ENCODE data around the gene FUT3. TPM values are rescaled to one million over a fixed set of nuclear protein-coding genes. Genes with fewer than 3 reads are reported as not detected.
"Not testable (repeated sequence)": the region's sequence is repeated elsewhere in the genome, so short reads cannot be mapped to it uniquely, and the experiment has no call there.

The FUT3 gene
- total and polyA plus RNA-seq, 2 donors (not counting 1 experiment from before 2014, with no cell fraction given): not detected

GRCh38 chr19:5880196-5880595, 28.9 kb upstream of the FUT3 start:
- H3K27ac ChIP-seq (ENCODE audit: insufficient read depth, low read length): no peak overlapping the region

GRCh38 chr19:5877882-5878281, 26.6 kb upstream of the FUT3 start:
- Histone ChIP-seq H3K27ac (ENCODE audit: insufficient read depth, low read length) (no peak overlapping the region), H3K27me3 (ENCODE audit: control insufficient read depth, insufficient read depth, low read length) (no peaks in the 10 kb centered on the region), H2AFZ (ENCODE audit: low read length) (no peak overlapping the region), H3K4me1 (ENCODE audit: control insufficient read depth, extremely low read depth, insufficient read depth, low read length) (peaks cover 5% of the 10 kb centered on the region), H3K9me3 (ENCODE audit: control insufficient read depth, insufficient read depth, low read depth, low read length) (no peaks in the 10 kb centered on the region), H4K20me1 (ENCODE audit: control insufficient read depth, extremely low read depth, insufficient read depth, low read length) (no peaks in the 10 kb centered on the region), H3K4me3 (replicated peaks in 1 of 4; ENCODE audit: control extremely low read depth in 1 of 4, insufficient read depth in 1 of 4, low read depth in 3 of 4, low read length in 4 of 4) (no peak overlapping the region), H3K36me3 (ENCODE audit: control insufficient read depth, insufficient read depth, low read length) (no peaks in the 10 kb centered on the region), H3K9ac (ENCODE audit: insufficient read depth, low read length) (no peak overlapping the region), H3K79me2 (ENCODE audit: control insufficient read depth, insufficient read depth, low read length) (no peaks in the 10 kb centered on the region), H3K4me2 (ENCODE audit: extremely low read depth, insufficient read depth, low read length) (no peak overlapping the region)
- TF ChIP-seq EZH2 (IDR thresholded peaks at IDR 0.05; ENCODE audit: low read length, missing control alignments) (no peak), CTCF (conservative IDR thresholded peaks at IDR 0.05 in 1 of 2, IDR thresholded peaks at IDR 0.05 in 1 of 2; ENCODE audit: low read depth in 1 of 2, low read length in 2 of 2) (no peak)
- DNase-seq (ENCODE audit: low read depth in 2 of 2): no peak

More at GRCh38 chr19:5880196-5880595, 28.9 kb upstream of the FUT3 start:
- H3K27me3 ChIP-seq (ENCODE audit: control insufficient read depth, insufficient read depth, low read length): no peaks in the 10 kb centered on the region
- H3K4me1 ChIP-seq (ENCODE audit: control insufficient read depth, extremely low read depth, insufficient read depth, low read length): peaks cover 5% of the 10 kb centered on the region
- TF ChIP-seq EZH2 (IDR thresholded peaks at IDR 0.05; ENCODE audit: low read length, missing control alignments): no peak
- no peak for TF ChIP-seq CTCF (conservative IDR thresholded peaks at IDR 0.05 in 1 of 2, IDR thresholded peaks at IDR 0.05 in 1 of 2; ENCODE audit: low read depth in 1 of 2, low read length in 2 of 2)
- peak overlapping the region; percentile 64 for H3K4me2 ChIP-seq (ENCODE audit: extremely low read depth, insufficient read depth, low read length)
- no peak for DNase-seq (ENCODE audit: low read depth in 2 of 2)
- no peaks in the 10 kb centered on the region for H3K79me2 ChIP-seq (ENCODE audit: control insufficient read depth, insufficient read depth, low read length)
- no peak overlapping the region for H3K9ac ChIP-seq (ENCODE audit: insufficient read depth, low read length)
- no peak overlapping the region for H2AFZ ChIP-seq (ENCODE audit: low read length)
- no peaks in the 10 kb centered on the region for H3K36me3 ChIP-seq (ENCODE audit: control insufficient read depth, insufficient read depth, low read length)
- H3K4me3 ChIP-seq (replicated peaks in 1 of 4; ENCODE audit: control extremely low read depth in 1 of 4, insufficient read depth in 1 of 4, low read depth in 3 of 4, low read length in 4 of 4): no peak overlapping the region
- no peaks in the 10 kb centered on the region for H4K20me1 ChIP-seq (ENCODE audit: control insufficient read depth, extremely low read depth, insufficient read depth, low read length)
- no peaks in the 10 kb centered on the region for H3K9me3 ChIP-seq (ENCODE audit: control insufficient read depth, insufficient read depth, low read depth, low read length)

GRCh38 chr19:5877427-5877826, 26.2 kb upstream of the FUT3 start:
- no peaks in the 10 kb centered on the region for H4K20me1 ChIP-seq (ENCODE audit: control insufficient read depth, extremely low read depth, insufficient read depth, low read length)
- H3K27ac ChIP-seq (ENCODE audit: insufficient read depth, low read length): no peak overlapping the region
- no peaks in the 10 kb centered on the region for H3K79me2 ChIP-seq (ENCODE audit: control insufficient read depth, insufficient read depth, low read length)
- DNase-seq (ENCODE audit: low read depth in 2 of 2): no peak
- no peak overlapping the region for H3K9ac ChIP-seq (ENCODE audit: insufficient read depth, low read length)
- H3K9me3 ChIP-seq (ENCODE audit: control insufficient read depth, insufficient read depth, low read depth, low read length): no peaks in the 10 kb centered on the region
- no peak overlapping the region for H3K4me3 ChIP-seq (replicated peaks in 1 of 4; ENCODE audit: control extremely low read depth in 1 of 4, insufficient read depth in 1 of 4, low read depth in 3 of 4, low read length in 4 of 4)
- no peaks in the 10 kb centered on the region for H3K36me3 ChIP-seq (ENCODE audit: control insufficient read depth, insufficient read depth, low read length)
- no peaks in the 10 kb centered on the region for H3K27me3 ChIP-seq (ENCODE audit: control insufficient read depth, insufficient read depth, low read length)
- H3K4me2 ChIP-seq (ENCODE audit: extremely low read depth, insufficient read depth, low read length): no peak overlapping the region
- H2AFZ ChIP-seq (ENCODE audit: low read length): no peak overlapping the region
- TF ChIP-seq CTCF (conservative IDR thresholded peaks at IDR 0.05 in 1 of 2, IDR thresholded peaks at IDR 0.05 in 1 of 2; ENCODE audit: low read depth in 1 of 2, low read length in 2 of 2) (no peak), EZH2 (IDR thresholded peaks at IDR 0.05; ENCODE audit: low read length, missing control alignments) (no peak)
- H3K4me1 ChIP-seq (ENCODE audit: control insufficient read depth, extremely low read depth, insufficient read depth, low read length): peaks cover 5% of the 10 kb centered on the region

GRCh38 chr19:5874496-5874895, 23.2 kb upstream of the FUT3 start:
- H3K9ac ChIP-seq (ENCODE audit: insufficient read depth, low read length); H3K9me3 ChIP-seq (ENCODE audit: control insufficient read depth, insufficient read depth, low read depth, low read length); H3K4me1 ChIP-seq (ENCODE audit: control insufficient read depth, extremely low read depth, insufficient read depth, low read length); H3K4me3 ChIP-seq (replicated peaks in 1 of 4; ENCODE audit: control extremely low read depth in 1 of 4, insufficient read depth in 1 of 4, low read depth in 3 of 4, low read length in 4 of 4); H3K27me3 ChIP-seq (ENCODE audit: control insufficient read depth, insufficient read depth, low read length); H4K20me1 ChIP-seq (ENCODE audit: control insufficient read depth, extremely low read depth, insufficient read depth, low read length); H3K79me2 ChIP-seq (ENCODE audit: control insufficient read depth, insufficient read depth, low read length); H3K36me3 ChIP-seq (ENCODE audit: control insufficient read depth, insufficient read depth, low read length); H3K4me2 ChIP-seq (ENCODE audit: extremely low read depth, insufficient read depth, low read length); H3K27ac ChIP-seq (ENCODE audit: insufficient read depth, low read length); H2AFZ ChIP-seq (ENCODE audit: low read length): not testable (repeated sequence)
- peak; percentile 22 to 70 for DNase-seq (ENCODE audit: low read depth in 2 of 2)
